Measurements from ENCODE around the gene RIMS3.

Gene RIMS3

DNA sequence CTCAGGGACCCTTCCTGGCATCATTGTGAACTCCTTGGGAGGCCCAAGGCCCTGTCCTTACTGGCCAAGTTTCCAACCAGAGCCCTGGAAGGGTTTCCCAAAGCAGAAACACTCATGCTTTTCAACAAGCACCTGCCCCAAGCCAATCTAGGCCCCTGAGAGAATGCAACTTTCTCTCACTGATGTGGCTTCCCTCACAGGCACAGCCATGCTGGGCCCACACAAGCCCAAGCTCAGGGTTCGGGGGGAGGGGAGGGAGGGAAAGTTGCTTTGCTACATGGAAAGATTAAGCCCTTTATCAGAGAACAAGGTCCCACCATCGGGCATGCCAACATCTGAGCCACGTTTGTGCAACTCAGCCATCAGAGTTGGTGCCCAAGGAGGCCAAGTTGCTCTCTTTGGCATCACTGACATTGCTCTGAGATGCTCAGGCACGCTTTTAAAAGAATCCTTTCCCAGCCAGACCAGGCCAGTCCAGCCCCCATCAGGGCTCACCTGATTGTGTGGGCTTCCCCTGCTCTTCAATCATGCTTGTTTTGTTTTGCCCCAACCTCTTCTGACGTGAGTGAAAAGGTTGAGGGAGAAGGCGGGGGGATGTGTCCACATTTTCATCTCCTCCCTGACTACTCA is 43.5 kb downstream of the RIMS3 start:
- no peak for DNase-seq
- Histone ChIP-seq H3K9me3 (no peaks in the 10 kb centered on the region), H3K4me3 (no peak overlapping the region), H3K36me3 (peaks cover 0 to 43% (median 27%) of the 10 kb centered on the region in 3 donors), H3K4me1 (no peaks in the 10 kb centered on the region), H3K27me3 (no peaks in the 10 kb centered on the region), H3K27ac (no peak overlapping the region)
- intact Hi-C loops (cut with DNase I; ENCODE audit: low total_unique reads), result loop anchor here (10.0 kb wide), 1 partner anchor 333 kb away; no protein-coding TSS in a partner anchor
- TF ChIP-seq, protein P1, sequence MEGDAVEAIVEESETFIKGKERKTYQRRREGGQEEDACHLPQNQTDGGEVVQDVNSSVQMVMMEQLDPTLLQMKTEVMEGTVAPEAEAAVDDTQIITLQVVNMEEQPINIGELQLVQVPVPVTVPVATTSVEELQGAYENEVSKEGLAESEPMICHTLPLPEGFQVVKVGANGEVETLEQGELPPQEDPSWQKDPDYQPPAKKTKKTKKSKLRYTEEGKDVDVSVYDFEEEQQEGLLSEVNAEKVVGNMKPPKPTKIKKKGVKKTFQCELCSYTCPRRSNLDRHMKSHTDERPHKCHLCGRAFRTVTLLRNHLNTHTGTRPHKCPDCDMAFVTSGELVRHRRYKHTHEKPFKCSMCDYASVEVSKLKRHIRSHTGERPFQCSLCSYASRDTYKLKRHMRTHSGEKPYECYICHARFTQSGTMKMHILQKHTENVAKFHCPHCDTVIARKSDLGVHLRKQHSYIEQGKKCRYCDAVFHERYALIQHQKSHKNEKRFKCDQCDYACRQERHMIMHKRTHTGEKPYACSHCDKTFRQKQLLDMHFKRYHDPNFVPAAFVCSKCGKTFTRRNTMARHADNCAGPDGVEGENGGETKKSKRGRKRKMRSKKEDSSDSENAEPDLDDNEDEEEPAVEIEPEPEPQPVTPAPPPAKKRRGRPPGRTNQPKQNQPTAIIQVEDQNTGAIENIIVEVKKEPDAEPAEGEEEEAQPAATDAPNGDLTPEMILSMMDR (IDR thresholded peaks at IDR 0.05), result no peak

DNA sequence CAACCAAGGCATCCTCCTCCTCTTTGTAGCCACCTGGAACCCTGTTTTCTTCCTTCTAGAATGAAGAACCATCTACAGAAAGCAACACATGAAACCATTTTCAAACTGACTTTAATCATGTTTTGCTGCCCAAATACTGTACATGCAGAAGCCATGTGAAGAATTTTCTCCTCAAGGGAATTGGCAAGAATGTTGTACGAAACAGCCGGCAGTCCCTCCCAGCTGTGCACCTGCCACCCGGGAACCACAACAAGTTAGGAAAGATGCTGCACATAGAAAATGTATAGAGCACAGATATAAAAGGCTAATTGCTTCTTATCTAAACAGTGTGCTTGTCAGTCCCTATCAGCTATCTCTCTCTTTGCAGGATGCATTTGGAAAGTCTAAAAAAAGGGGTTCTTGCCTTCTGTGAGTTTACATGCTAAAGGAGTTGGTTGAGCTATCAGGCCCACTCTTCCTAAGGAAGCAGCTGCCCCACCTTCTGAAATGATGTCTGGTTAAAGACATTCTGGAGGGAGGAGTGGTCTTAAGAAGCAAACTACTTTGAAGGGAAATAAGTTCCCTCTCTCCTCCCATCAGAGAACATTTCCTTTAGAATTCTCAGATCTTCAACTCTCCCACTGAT is 44.8 kb downstream of the RIMS3 start:
- H3K27ac ChIP-seq, result no peak overlapping the region
- intact Hi-C loops (cut with DNase I; ENCODE audit: low total_unique reads), result loop anchor here (10.0 kb wide), 1 partner anchor 334 kb away; no protein-coding TSS in a partner anchor
- DNase-seq, result no peak
- no peaks in the 10 kb centered on the region for H3K27me3 ChIP-seq
- no peaks in the 10 kb centered on the region for H3K9me3 ChIP-seq
- TF ChIP-seq, protein P1 (IDR thresholded peaks at IDR 0.05), result no peak
- H3K4me3 ChIP-seq, result no peak overlapping the region
- no peaks in the 10 kb centered on the region for H3K4me1 ChIP-seq
- peaks cover 0 to 33% (median 18%) of the 10 kb centered on the region in 3 donors for H3K36me3 ChIP-seq

DNA sequence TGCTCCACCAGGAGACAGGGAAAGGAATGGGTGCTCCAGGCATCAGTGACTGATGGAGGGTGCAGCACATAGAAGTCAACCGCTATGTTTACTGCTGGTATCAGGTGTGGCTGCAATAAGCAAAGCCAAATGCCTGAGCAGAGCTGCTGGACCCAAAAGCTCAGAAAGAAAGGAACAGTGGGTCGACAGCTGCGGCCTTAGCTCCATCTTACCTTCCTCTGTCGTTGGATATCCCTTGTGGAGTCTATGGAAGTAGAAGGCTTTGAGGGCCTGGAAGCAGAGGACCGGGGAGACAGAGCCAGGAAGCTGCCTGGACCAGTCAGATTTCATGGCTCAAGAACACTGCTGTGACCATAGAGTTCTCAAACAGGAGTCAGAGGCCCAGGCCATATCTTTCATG is 45.3 kb downstream of the RIMS3 start:
- H3K27me3 ChIP-seq, result no peaks in the 10 kb centered on the region
- TF ChIP-seq, protein P1 (IDR thresholded peaks at IDR 0.05), result no peak
- no peaks in the 10 kb centered on the region for H3K4me1 ChIP-seq
- H3K9me3 ChIP-seq, result no peaks in the 10 kb centered on the region
- no peak overlapping the region for H3K27ac ChIP-seq
- intact Hi-C loops (cut with DNase I; ENCODE audit: low total_unique reads), result loop anchor here (10.0 kb wide), 1 partner anchor 335 kb away; no protein-coding TSS in a partner anchor
- DNase-seq, result no peak
- no peak overlapping the region for H3K4me3 ChIP-seq
- peaks cover 0 to 28% (median 12%) of the 10 kb centered on the region in 3 donors for H3K36me3 ChIP-seq

DNA sequence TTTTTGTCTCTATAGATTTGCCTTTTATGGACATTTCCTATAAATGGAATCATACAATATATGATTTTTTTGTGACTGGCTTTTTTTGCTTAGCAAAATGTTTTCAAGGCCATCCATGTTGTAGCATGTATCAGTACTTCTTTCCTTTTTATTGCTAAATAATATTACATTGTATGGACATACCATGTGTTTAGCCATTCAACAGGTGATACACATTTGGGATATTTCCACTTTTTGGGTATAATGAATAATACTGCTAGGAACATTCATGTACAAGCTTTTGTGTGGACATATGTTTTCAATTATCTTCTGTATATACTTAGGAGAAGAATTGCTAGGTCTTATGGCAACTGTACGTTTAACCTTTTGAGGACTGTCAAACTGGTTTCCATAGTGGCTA is 47.4 kb downstream of the RIMS3 start:
- peaks cover 0 to 15% (median 11%) of the 10 kb centered on the region in 3 donors for H3K36me3 ChIP-seq
- H3K27me3 ChIP-seq, result no peaks in the 10 kb centered on the region
- intact Hi-C loops (cut with DNase I; ENCODE audit: low total_unique reads), result loop anchor here (10.0 kb wide), 1 partner anchor 47 kb away; the partner anchor contains the start of gene RIMS3
- no peak overlapping the region for H3K27ac ChIP-seq
- H3K9me3 ChIP-seq, result no peaks in the 10 kb centered on the region
- no peak overlapping the region for H3K4me3 ChIP-seq
- no peak for DNase-seq
- TF ChIP-seq, protein P1 (IDR thresholded peaks at IDR 0.05), result no peak
- no peaks in the 10 kb centered on the region for H3K4me1 ChIP-seq

DNA sequence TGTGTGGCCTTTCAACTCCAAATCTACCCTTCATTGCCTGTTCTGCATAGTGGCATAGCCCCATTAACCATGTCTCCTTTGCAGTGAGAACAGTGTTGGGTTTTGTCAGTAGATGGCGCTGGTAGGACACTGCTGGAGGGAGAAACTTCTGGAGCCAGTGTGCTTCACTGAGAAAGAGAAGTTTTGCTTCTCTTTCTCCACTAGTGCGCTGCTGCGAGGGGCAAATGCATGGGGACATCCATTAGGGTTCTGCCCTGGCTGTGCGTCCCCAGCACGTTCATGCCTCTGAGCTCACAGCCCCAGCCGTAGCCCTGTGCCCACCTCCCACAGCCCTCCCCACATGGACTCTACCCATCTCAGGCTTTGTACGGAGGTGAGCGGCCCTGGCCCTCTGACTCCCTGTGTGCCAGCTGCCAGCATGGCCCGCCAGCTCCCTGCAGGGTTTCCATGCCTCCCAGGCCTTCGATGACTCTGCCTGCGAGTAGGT is 53.1 kb downstream of the RIMS3 start:
- TF ChIP-seq, protein P1 (IDR thresholded peaks at IDR 0.05), result peak; percentile 73 to 84
- intact Hi-C loops (cut with DNase I; ENCODE audit: low total_unique reads), result loop anchor here (5.0 to 10.0 kb wide), 3 partner anchors 52 to 235 kb away; partner anchors contain the start of gene RIMS3
- Histone ChIP-seq H3K4me3 (no peak overlapping the region), H3K27me3 (no peaks in the 10 kb centered on the region), H3K36me3 (no peaks in the 10 kb centered on the region), H3K4me1 (peaks cover 0 to 4% (median 0%) of the 10 kb centered on the region in 4 donors), H3K9me3 (no peaks in the 10 kb centered on the region), H3K27ac (no peak overlapping the region)
- peak in 1 of 2 donors; percentile 68 for DNase-seq

Data from tibial artery (tissue), 4 donors.